Measurements from ENCODE around the gene COL9A3. TPM values are rescaled to one million over a fixed set of nuclear protein-coding genes. Genes with fewer than 3 reads are reported as not detected.

Gene COL9A3
- total RNA-seq, 1 experiment from 2014 or later, result 150 TPM

DNA sequence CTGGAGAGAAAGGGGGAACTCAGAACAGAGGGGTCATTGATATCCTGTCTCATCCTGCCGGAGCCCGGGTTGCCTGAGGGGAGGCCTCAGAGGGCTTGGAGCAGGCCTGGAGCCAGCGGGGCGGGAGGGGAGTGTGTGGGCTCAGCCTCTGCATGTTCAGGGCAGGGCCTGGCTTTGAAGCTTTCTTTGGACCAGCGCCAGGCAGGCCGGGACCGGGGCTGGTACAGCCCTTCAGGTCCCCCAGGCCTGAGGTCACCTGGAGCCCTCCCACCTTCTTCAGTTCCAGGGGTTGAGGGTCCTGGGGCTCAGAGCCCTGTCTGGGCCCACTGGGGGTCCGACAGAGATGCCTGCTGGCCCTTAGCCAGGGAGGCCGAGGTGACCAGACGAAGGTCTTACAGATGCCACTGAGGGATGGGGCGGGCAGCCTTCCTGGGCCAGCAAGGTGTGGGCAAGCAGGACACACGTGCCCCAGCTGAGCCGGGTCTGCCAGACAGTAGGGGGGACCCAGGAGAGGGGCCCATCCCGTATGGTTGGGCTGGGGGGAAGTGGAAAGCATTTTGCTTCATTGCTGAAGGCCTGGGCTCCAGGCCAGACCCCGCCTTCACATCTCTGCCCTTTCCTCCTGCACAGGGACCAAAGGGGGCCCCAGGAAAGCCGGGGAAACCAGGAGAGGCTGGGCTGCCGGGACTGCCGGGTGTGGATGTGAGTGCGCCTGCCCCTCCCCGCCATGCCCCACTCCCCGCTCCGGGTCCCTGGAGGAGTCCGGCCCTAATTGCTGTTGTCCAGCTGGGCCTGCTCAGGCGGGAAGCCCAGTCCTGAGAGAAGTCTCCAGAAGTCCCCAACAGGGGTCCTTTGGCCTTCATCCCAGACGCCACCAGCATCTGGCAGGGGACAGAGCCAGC is 2.0 kb downstream of the COL9A3 start:
- no peak for DNase-seq

More for the DNA sequence above, 2.0 kb downstream of the COL9A3 start:
- H3K4me2 ChIP-seq (ENCODE audit: insufficient read depth, insufficient read length, low read length), result no peak overlapping the region
- H3K27me3 ChIP-seq (ENCODE audit: insufficient read depth, low read length), result no peaks in the 10 kb centered on the region
- no peak for TF ChIP-seq CTCF (conservative IDR thresholded peaks at IDR 0.05)
- H3K79me2 ChIP-seq (ENCODE audit: insufficient read depth, low read length), result no peaks in the 10 kb centered on the region
- WGBS (ENCODE audit: extremely low coverage, insufficient read length, low lambda C conversion rate), result no CpG with 5 or more reads among the region's 25 CpGs
- H2AK5ac ChIP-seq (ENCODE audit: insufficient read length, low read length), result no peak overlapping the region
- no peak overlapping the region for H4K5ac ChIP-seq (ENCODE audit: insufficient read length, low read depth, low read length)
- Mint-ChIP-seq H3K36me3 (ENCODE audit: insufficient read depth in 1 of 3, low read depth in 3 of 3) (peaks cover 0 to 5% (median 0%) of the 10 kb centered on the region in 3 experiments; a peak in 1 of 7 replicates), H3K9me3 (no peaks in the 10 kb centered on the region), H3K4me1 (peaks cover 22 to 23% of the 10 kb centered on the region in 2 experiments), H3K4me3 (peak overlapping the region in 1 of 2 experiments; percentile 55; a peak in 2 of 5 replicates), H3K27me3 (ENCODE audit: low read depth) (peaks cover 5% of the 10 kb centered on the region), H3K27ac (no peak overlapping the region)
- H3K56ac ChIP-seq (ENCODE audit: insufficient read length, low read depth, low read length), result no peak overlapping the region
- no peak overlapping the region for H3K14ac ChIP-seq (ENCODE audit: insufficient read depth, low read length)
- H4K8ac ChIP-seq (replicated peaks; ENCODE audit: insufficient read length, low read depth, low read length), result no peak overlapping the region
- H3K27ac ChIP-seq (ENCODE audit: insufficient read length, low read depth, low read length), result no peak overlapping the region
- no peak overlapping the region for H3K18ac ChIP-seq (ENCODE audit: insufficient read length, low read depth, low read length)
- no peak overlapping the region for H3K23ac ChIP-seq (ENCODE audit: insufficient read length, low read depth, low read length)
- peaks cover 16% of the 10 kb centered on the region for H3K23me2 ChIP-seq (ENCODE audit: insufficient read length, low read depth, low read length, poor library complexity, severe bottlenecking)
- no peak overlapping the region for H2BK20ac ChIP-seq (ENCODE audit: low read depth, low read length, poor library complexity, severe bottlenecking)
- H2BK5ac ChIP-seq (ENCODE audit: insufficient read length, low read length), result no peak overlapping the region
- H3K9ac ChIP-seq (ENCODE audit: extremely low read depth, insufficient read length, low read length), result no peak overlapping the region
- H3K79me1 ChIP-seq (ENCODE audit: insufficient read depth, low read depth, low read length, poor library complexity, severe bottlenecking), result no peaks in the 10 kb centered on the region
- H3K9me3 ChIP-seq (ENCODE audit: control insufficient read depth, low read depth, low read length), result no peaks in the 10 kb centered on the region
- no peaks in the 10 kb centered on the region; the same call in 1 of the 2 replicates for H3K4me1 ChIP-seq (ENCODE audit: insufficient read depth, low read length)
- no peaks in the 10 kb centered on the region for H4K20me1 ChIP-seq (ENCODE audit: control insufficient read depth, insufficient read depth, insufficient read length)
- H3K4ac ChIP-seq (ENCODE audit: low read depth, low read length), result no peak overlapping the region
- H4K91ac ChIP-seq (ENCODE audit: insufficient read length, low read depth, low read length), result no peak overlapping the region
- no peak overlapping the region for H2BK15ac ChIP-seq (ENCODE audit: low read depth, low read length)
- H2BK120ac ChIP-seq (ENCODE audit: low read depth, low read length, poor library complexity, severe bottlenecking), result no peak overlapping the region
- no peak overlapping the region for H3T11ph ChIP-seq (ENCODE audit: low read length)
- H2AFZ ChIP-seq (ENCODE audit: low read length), result no peak overlapping the region
- H2BK12ac ChIP-seq (ENCODE audit: insufficient read length, low read depth, low read length), result no peak overlapping the region

Measured in H9 (cell line).